Colonic mucosa (tissue), 4 donors: Measurements from ENCODE around the gene AK1. TPM values are rescaled to one million over a fixed set of nuclear protein-coding genes. Genes with fewer than 3 reads are reported as not detected.

ENCODE experiments used
- DNase-seq: peaks from one replicate; pipeline ENCODE4 v3.0.0-alpha.2; 2020
- H3K27ac ChIP-seq: fragments of 200-600 bp; one replicate; pipeline ENCODE4 v1.8.0; 2021
- H3K27me3 ChIP-seq: fragments of 200-600 bp; one replicate; pipeline ENCODE4 v1.8.0; 2021
- H3K36me3 ChIP-seq: fragments of 200-600 bp; one replicate; pipeline ENCODE4 v1.8.0; 2021
- H3K4me1 ChIP-seq: fragments of 200-600 bp; one replicate; pipeline ENCODE4 v1.8.0; 2021; ENCODE audit warnings: mild to moderate bottlenecking
- H3K4me3 ChIP-seq: fragments of 200-600 bp; one replicate; pipeline ENCODE4 v1.8.0; 2021
- H3K9ac ChIP-seq, 2 donors: one replicate each; pipeline ENCODE4 v1.7.0; 2013; ENCODE audit warnings: control low read depth in 2 of 2, low read depth in 2 of 2, low read length in 2 of 2
- H3K9me3 ChIP-seq: fragments of 200-600 bp; one replicate; pipeline ENCODE4 v1.8.0; 2021
- CTCF ChIP-seq: fragments of 200-600 bp; IDR thresholded peaks from one replicate; pipeline ENCODE4 v1.8.0; 2022; ENCODE audit warnings: antibody characterized with exemption, mild to moderate bottlenecking
- intact Hi-C: fragments of 100-400 bp; cut with DNase I; formaldehyde crosslinking; loops from one replicate; pipeline ENCODE4 v1.14.1; 2022
- total RNA-seq, 2 donors: library from RNA; stranded (reverse); fragmentation: NEBNext Ultra II Directional in 1 of 2; extraction: Animal tissue kit (Norgen Biotek cat#: 25700) in 1 of 2; gene quantifications; one replicate each; pipeline ENCODE4 v1.2.1, GENCODE V29; 2021
- donor health status: healthy.
- donor health status: DM: no; HTN: no; CAD: no.
- donor health status: DM: no; HTN: no; CAD: no.

AK1 gene
- total RNA-seq, 2 donors from 2014 or later, result 159 to 166 TPM

GRCh38 chr9:127868278-127868902 lies 9.1 kb downstream of the AK1 start:
- Histone ChIP-seq H3K9me3 (no peaks in the 10 kb centered on the region), H3K4me3 (no peak overlapping the region), H3K4me1 (no peaks in the 10 kb centered on the region), H3K27ac (no peak overlapping the region), H3K36me3 (no peaks in the 10 kb centered on the region), H3K9ac (no peak overlapping the region), H3K27me3 (no peaks in the 10 kb centered on the region)
- intact Hi-C loops, result loop anchor here (5.0 kb wide), 1 partner anchor 131 kb away; the partner anchor contains the start of gene TOR2A
- no peak for DNase-seq
- no peak for TF ChIP-seq CTCF

- Histone ChIP-seq H3K27ac (no peak overlapping the region), H3K9ac (no peak overlapping the region)
- TF ChIP-seq CTCF, result no peak
These were observed 9.9 kb downstream of the AK1 start for GRCh38 chr9:127867356-127868277.

GRCh38 chr9:127866535-127866934 lies 10.9 kb downstream of the AK1 start:
- Histone ChIP-seq H3K4me3 (no peak overlapping the region), H3K9me3 (no peaks in the 10 kb centered on the region), H3K4me1 (no peaks in the 10 kb centered on the region), H3K36me3 (no peaks in the 10 kb centered on the region), H3K9ac (no peak overlapping the region), H3K27me3 (no peaks in the 10 kb centered on the region), H3K27ac (no peak overlapping the region)
- DNase-seq, result no peak
- no peak for TF ChIP-seq CTCF
- intact Hi-C loops, result loop anchor here (5.0 kb wide), 1 partner anchor 129 kb away; the partner anchor contains the start of gene TOR2A

More at GRCh38 chr9:127867356-127868277, 9.9 kb downstream of the AK1 start:
- DNase-seq, result no peak
- H3K36me3 ChIP-seq, result no peaks in the 10 kb centered on the region
- H3K27me3 ChIP-seq, result no peaks in the 10 kb centered on the region
- no peaks in the 10 kb centered on the region for H3K4me1 ChIP-seq
- intact Hi-C loops, result loop anchor here (5.0 kb wide), 1 partner anchor 130 kb away; the partner anchor contains the start of gene TOR2A
- H3K4me3 ChIP-seq, result no peak overlapping the region
- no peaks in the 10 kb centered on the region for H3K9me3 ChIP-seq

- intact Hi-C loops, result loop anchor here (5.0 kb wide), 1 partner anchor 129 kb away; the partner anchor contains the start of gene TOR2A
- no peaks in the 10 kb centered on the region for H3K9me3 ChIP-seq
- H3K27me3 ChIP-seq, result no peaks in the 10 kb centered on the region
- no peak for DNase-seq
- no peak overlapping the region for H3K4me3 ChIP-seq
- H3K4me1 ChIP-seq, result no peaks in the 10 kb centered on the region
- TF ChIP-seq CTCF, result no peak
- no peak overlapping the region for H3K27ac ChIP-seq
- no peak overlapping the region for H3K9ac ChIP-seq
- H3K36me3 ChIP-seq, result no peaks in the 10 kb centered on the region
These were observed 11.6 kb downstream of the AK1 start for GRCh38 chr9:127865645-127866464.

- Histone ChIP-seq H3K36me3 (no peaks in the 10 kb centered on the region), H3K4me3 (no peak overlapping the region), H3K4me1 (peaks cover 8% of the 10 kb centered on the region), H3K9ac (no peak overlapping the region), H3K27ac (peak overlapping the region; percentile 53), H3K27me3 (no peaks in the 10 kb centered on the region), H3K9me3 (no peaks in the 10 kb centered on the region)
- DNase-seq, result no peak
- no peak for TF ChIP-seq CTCF
- intact Hi-C loops, result no loop called here
These were observed 14.3 kb downstream of the AK1 start for GRCh38 chr9:127863191-127863621.
